ENCODE data around the gene TCF19.
"Not testable (repeated sequence)": the region's sequence is repeated elsewhere in the genome, so short reads cannot be mapped to it uniquely, and the experiment has no call there.

TCF19 gene

DNA sequence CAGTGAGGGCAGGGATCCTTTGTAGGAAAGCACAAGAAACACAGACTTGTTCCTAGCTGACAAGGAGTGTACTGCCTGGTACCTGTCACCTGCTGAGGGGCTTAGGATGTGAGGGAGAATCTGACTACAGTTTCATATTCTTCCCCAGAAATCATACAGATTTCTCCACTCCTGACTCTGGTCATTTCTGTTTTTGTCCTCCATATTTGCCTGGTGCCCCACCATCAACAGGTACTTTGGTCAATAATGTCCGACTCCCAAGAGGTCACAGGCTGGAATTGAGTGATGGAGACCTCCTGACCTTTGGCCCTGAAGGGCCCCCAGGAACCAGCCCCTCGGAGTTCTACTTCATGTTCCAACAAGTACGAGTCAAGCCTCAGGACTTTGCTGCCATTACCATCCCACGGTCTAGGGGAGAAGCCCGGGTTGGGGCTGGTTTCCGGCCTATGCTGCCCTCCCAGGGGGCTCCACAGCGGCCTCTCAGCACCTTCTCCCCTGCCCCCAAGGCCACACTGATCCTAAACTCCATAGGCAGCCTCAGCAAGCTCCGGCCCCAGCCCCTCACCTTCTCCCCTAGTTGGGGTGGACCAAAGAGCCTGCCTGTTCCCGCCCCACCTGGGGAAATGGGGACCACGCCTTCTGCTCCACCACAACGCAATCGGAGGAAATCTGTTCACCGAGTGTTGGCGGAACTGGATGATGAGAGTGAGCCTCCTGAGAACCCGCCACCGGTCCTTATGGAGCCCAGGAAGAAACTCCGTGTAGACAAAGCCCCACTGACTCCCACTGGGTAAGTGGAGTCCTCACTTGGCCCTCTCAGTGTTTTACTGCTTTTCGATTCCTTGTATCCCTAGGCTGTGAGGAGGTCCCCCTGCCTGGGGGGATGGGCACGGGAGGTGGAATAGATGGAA lies 3.1 kb downstream of the TCF19 start:
- no peak for DNase-seq (ENCODE audit: low read depth in 2 of 2)

DNA sequence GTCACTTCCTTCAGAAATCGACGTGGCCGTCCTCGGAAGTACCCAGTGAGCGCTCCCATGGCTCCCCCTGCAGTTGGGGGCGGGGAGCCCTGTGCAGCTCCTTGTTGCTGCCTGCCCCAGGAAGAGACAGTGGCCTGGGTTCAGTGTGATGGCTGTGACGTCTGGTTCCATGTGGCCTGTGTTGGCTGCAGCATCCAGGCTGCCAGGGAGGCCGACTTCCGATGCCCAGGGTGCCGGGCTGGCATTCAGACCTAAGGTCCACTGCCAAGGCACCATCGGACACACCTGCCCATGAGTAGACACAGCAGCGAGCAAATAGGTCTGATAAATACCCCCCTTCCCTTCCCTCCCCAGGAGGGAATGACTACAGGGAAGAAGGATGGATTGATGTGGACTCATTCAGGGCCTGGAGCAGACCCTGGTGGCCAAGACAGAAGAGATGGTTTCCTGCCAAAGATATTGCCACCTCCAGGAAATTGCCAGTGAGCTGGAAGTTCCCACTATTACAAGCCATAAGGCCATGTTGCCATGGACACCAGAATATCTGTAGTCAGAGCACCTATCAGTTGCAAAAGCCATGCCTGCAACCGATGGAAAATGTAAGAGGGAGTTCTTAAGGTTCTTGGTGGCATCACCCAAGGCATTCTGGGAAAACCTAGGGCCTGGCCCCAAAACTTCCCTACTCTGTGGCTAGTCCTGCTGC lies 4.2 kb downstream of the TCF19 start:
- DNase-seq (ENCODE audit: low read depth in 2 of 2) = no peak

DNA sequence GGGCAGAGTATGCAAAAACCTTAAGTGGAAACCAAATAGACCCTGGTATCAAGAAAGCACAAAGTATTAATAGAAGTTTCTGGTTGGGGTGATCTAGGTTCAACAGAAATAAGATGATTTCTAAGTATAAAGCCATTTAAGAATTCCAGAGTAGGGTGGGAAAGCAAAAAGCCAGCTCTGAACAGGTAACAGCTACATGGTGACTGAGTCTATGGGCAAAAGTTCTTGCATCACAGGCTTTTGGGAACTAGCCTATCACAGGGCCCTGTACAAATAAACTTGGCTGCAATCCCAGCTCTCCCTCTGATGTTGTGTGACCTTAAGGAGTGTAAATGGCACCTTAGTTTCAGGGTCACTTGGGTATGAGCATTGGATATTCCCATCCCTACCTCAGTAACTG lies 5.5 kb downstream of the TCF19 start:
- no peak for DNase-seq (ENCODE audit: low read depth in 2 of 2)

DNA sequence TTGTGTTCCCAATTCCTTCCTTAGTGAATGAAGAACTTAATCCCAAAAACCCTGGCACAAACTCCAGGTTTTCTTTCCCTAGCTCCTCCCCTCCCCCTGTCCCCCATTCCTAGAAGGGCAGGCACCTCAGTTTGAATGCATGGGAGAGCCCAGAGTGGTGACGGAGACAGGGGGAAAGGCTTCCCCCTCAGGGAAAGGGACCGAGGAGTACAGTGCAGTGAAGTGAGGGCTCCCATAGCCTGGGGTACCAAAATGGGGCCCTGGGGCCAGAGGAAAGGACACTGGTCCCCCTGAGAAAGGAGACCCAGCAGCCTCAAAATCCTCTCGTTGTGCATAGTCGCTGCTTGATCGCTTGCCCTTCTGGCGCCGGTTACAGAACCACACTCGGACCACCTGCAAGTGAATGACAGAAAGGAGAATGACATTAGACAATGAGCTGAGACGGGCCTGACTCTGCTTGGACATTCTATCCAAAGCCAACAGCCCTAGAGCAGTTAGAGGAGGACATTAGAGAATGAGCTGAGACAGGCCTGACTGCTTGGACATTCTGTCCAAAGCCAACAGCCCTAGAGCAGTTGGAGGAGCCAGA lies 6.2 kb downstream of the TCF19 start:
- not testable (repeated sequence) for DNase-seq (ENCODE audit: low read depth in 2 of 2)

DNA sequence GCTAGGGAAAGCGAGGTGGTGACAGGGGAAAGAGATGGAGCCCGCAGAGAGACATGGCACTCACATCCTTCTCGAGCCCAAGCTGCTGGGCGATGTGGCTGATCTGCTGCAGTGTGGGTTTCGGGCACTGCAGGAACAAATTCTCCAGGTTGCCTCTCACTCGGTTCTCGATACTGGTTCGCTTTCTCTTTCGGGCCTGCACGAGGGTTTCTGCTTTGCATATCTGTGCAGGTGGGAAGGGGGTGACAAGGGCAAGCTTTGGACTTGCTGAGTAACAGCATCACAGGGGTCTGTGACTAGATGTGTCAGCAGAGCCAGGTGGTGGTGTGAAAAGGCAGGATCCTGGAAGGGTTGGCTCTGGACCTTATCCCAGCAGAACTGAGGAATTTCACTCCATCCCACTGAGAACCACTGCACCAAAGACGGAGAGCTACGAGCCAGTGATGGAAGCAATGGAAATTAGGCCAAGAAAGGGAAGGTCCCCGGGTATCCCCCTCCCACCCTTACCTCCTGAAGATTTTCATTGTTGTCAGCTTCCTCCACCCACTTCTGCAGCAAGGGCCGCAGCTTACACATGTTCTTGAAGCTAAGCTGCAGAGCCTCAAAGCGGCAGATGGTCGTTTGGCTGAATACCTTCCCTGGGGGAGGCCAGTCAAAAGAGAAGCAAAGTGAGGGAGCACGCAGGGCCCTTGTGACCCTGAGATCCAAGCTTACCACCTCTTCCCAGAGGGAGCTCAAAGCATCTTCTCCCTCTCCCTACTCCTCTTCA lies 6.9 kb downstream of the TCF19 start:
- not testable (repeated sequence) for DNase-seq (ENCODE audit: low read depth in 2 of 2)

DNA sequence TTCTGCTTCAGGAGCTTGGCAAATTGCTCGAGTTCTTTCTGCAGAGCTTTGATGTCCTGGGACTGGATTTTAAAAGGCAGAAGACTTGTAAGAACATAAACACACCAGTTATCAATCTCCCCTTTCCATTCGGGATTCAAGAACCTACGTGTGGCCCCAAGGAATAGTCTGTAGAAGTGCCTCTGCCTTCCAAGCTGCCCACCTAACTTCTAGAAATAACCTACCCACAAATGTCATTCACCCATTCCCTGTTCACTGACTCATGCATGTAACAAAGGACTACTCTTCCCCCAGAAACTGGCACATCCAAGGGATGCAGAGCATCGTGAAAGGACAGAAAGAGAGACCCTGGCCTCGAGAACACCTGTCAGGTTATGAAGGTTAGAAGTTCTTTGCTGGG lies 7.6 kb downstream of the TCF19 start:
- DNase-seq (ENCODE audit: low read depth in 2 of 2) = no peak

DNA sequence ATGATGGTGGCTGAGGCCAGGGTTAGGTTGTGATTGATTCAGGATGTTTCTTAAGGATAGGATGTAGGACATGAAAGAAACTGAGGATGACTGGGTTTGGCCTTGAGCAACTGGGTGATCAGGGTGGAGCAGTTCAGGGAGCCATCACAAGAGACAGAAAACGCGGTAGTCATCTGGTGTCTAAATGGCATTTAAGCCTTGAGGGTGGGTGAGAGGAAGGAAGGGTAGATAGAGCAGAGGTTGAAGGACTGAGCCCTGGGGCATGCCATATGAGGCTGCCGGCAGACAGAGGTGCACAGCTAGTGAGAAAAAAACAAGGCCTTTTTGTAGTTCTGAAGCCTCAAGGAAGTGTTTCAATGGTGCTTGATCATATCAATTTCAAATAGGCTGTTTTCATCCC lies 10.2 kb downstream of the TCF19 start:
- no peak for DNase-seq (ENCODE audit: low read depth in 2 of 2)

DNA sequence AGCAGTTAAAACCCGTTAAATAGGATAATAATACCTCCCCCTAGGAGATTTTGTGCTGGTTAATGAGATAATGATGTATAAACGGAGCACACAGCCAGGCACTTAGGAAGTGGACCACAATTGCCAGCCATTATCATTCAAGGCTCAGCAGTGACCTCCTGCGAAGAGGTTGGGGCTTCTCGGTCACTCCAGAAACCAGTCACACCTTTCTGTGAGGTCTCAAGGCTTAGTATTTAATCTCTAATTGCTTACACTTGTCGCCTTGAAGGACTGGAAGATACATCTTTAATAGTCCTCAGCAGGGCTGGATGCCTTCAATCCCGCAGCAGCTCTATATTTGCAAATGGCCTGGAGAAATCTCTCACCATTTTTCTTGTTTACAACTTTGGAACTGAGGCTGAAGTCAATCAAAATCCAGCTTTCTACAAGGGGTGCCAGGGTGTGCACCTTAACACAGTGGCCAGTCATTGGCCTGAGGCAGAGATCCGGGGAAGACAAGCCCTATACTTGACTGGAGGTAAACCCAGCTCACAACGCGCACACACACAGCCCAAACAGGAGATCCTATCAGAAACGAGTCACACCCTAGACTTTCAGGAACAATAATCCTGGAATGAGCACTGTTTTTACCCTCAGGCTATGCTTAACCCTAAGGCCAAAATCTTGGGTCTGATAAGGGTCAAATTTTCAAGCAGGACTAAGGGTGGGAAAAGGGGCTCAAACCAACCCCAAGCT lies 10.9 kb downstream of the TCF19 start:
- DNase-seq (ENCODE audit: low read depth in 2 of 2) = no peak

DNA sequence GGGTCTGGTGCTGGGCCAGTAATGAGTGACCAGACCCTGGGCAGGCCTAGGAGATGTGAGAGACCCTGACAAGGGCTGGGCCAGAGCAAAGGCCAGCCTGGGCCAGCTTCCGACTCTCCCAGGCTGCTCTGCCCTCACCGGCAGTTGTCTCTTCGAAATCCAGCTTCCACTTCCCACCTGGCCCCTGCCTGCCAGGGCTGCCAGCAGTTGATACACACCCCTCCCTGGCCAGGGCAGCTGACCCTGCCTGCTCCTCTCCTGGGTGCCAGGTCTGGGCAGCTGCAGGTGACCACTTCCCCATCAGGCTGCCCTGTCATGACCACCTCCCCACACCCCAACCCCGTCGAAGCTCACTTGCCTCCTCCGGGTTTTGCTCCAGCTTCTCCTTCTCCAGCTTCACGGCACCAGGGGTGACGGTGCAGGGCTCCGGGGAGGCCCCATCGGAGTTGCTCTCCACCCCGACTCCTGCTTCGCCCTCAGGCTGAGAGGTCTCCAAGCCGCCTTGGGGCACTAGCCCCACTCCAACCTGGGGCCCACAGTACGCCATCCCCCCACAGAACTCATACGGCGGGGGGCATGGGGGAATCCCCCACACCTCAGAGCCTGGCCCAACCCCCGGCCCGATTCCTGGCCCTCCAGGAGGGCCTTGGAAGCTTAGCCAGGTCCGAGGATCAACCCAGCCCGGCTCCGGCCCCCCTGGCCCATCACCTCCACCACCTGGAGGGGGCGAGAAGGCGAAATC lies 11.6 kb downstream of the TCF19 start:
- not testable (repeated sequence) for DNase-seq (ENCODE audit: low read depth in 2 of 2)

DNA sequence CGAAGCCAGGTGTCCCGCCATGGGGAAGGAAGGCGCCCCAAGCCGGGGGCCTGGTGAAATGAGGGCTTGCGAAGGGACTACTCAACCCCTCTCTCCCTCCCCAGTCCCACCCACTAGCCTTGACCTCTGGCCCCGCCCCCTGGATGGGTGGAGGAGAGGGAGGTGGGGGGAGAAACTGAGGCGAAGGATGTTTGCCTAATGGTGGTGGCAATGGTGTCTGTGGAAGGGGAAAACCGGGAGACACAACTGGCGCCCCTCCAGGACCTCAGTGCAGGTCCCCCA lies 12.2 kb downstream of the TCF19 start, which contains the start of gene POU5F1:
POU5F1 (minus strand) TSS at position 83 of the 282 bp plus-strand sequence; CDS start at position 21, 62 bp downstream.
- DNase-seq (ENCODE audit: low read depth in 2 of 2) = no peak

DNA sequence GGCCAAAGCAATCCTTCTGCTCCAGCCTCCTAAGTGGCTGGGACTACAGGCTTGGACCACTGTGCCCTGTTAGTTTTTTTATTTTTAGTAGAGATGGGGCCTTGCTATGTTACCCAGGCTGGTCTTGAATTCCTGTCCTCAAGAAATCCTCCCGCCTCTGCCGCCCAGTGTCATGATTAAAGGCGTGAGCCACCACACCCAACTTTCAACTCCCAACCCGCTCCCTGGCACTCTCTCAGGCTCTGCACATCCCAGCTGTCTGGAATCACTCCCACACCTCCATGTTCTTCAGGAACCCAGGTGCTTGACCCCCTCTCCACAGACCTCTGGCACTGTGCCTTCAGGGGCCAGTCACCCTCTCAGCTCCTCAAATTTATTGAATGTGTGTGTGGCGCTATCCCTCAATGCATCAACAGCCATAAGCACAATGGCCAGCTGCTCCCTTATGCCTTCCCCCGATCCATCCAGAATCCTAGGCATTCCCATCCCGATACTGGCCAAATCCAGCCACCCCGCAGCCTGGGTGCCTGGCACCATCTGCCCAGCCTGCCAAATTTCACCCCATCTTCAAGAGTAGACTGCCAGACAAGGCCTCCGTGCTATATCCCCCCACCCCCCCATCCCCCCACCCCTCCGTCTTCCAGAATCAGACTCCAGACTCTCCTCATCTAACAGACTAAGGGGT lies 12.7 kb downstream of the TCF19 start:
- no peak for DNase-seq (ENCODE audit: low read depth in 2 of 2)

DNA sequence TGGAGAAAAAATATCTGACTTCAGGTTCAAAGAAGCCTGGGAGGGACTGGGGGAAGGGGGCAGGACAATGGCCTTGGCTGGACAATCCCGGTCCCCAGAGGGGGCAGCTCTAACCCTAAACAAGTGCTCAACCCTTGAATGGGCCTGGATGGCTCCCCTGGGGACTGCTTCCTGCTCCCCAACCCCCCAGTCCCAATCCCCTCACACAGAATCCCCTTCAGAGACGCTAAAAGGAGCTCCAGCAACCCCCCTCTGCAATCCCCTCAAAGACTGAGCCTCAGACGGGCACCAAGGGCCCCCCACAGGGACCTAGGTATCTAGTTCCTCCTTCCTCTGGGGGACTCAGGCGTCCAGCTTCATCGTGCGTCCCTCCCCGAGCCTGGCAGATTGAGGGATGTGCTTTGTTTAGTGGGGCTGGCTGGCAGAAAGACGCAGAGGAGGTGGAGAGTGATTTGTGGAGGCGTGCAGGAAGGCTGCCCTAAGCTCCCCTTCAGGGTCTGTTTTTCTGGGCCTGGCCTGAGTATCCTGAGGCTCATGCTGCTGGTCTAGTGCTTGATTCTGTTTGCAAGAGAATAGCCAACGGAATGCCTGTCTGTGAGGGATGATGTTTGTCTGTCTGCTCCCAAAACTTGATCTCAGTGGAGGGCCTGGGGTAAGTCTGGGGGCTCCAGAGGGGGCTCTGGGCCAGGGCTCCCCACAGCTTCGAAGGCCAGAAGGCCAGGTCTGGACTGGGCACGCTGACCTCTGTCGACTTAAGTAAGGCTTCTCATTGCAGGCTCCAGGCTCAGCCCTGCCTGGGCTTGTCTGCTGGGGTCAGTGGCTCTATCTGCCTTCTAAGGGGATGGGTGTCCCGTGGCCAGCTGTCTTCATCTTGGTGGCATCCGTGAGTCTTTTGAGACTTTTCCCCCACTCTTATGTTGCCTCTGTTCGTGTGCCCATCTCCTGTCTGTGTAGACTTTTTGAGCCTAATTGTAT lies 13.8 kb downstream of the TCF19 start:
- DNase-seq (ENCODE audit: low read depth in 2 of 2) = no peak

DNA sequence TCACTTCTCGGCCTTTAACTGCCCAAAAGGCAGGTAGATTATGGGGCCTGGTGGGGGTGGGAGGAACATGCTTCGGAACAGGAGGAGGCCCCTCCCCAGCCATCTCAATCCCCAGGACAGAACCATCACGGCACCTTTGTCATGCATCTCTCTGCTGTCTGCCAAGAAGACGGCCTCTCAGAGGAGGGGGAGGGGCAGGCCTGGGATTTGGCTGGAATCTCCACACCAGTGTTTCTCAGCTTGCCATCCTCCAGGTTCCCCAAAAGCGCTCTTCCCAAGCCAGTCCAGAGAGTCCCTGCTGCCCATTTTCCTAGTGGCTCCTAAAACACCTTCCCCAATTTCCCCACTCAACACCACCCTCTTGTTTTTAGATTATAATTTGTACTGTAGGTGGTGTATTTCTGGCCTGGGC lies 14.6 kb downstream of the TCF19 start:
- DNase-seq (ENCODE audit: low read depth in 2 of 2) = no peak

DNA sequence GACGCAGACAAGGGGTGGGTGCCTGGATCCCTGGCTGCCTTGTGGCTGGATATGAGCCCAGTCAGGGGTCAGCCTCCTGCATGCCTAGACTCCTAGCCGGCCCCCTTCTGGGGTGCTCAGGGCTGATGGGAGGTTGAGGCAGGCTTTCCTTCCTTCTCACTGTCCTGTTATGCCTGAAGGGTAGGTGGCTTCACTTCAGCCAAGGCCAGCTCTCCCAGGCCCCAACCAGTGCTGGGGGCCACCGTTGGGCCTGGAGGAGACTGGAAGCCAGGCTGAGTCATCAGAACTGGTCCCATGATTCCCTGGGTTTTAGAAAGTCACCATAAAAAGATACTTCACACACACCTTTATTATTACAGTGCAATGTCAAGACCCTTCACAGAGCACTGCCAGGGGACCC lies 15.0 kb downstream of the TCF19 start:
- no peak for DNase-seq (ENCODE audit: low read depth in 2 of 2)

DNA sequence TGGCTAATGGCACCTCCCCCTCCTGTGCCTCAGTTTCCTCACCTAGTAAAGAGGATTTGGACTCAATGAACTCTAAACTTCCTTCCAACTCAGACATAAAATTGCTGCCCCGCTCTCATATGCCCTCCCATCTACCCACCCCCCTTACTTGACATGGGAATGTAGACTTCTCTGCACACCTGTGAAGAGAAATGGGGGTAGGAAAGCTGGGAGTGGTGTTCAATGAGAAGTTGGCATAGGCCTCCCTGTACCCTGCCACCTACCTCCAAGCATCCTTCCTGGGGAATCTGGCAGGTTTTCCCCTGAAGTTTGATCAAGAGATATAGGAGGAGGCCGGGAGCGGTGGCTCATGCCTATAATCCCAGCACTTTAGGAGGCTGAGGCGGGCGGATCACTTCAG lies 16.0 kb downstream of the TCF19 start:
- DNase-seq (ENCODE audit: low read depth in 2 of 2) = no peak

DNA sequence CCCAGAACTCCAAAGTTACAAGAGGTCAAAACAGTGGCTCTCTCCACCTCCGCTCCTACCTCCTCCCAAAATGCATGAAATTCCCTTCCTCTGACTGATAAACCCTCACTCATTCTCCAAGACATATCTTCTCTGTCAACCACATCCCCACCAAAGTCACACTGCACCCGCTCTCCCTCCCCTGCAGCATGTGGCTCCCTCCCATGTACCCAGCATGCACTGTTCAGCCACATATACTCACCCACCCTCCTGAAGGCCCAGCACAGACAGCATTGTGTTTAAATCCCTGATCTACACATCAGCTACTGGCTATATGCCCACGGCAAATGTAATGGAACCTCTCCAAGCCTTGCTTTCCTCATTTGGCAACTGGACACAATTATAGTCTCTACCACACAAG lies 17.6 kb downstream of the TCF19 start:
- no peak for DNase-seq (ENCODE audit: low read depth in 2 of 2)

DNA sequence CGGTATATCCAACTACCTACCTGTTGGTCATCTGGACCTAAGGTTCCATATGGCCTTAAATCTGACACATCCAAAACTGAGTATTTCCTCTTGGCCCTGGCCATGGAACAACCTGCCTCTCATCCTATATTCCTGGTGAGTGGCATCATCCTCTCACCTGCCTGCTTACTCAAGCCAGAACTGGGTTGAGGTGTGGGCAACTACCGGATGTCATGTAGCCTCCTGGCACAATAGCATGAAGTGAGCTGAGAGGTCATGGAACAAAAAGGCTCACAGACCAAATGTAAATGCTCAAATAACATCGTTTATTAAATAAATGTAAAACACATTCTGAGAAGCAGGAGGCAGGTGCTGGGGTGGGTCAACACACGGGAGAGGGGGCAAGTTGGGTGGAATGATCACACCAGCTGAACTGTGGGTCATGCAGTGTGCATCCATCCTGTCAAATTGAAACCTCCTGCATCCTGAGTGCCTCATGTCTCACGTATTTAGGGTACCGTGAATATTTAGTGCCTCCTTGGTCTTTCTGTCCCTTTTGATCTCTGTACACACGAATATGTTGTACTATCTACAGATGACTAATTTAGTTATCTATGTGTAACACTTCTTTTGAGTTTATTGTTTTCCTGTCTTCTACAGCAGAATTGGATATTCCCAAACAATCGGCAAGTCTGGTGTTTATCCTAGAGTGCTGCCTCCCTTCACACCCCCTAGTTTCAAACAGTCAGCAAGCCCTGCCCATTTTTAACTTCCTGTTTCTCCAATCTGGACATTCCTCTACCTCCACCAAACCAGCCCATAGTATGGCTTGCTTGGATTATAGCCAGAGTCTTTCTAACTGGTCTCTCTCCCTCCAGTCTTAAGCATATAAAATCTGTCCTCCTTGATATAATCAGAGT lies 20.0 kb downstream of the TCF19 start:
- no peak for DNase-seq (ENCODE audit: low read depth in 2 of 2)

DNA sequence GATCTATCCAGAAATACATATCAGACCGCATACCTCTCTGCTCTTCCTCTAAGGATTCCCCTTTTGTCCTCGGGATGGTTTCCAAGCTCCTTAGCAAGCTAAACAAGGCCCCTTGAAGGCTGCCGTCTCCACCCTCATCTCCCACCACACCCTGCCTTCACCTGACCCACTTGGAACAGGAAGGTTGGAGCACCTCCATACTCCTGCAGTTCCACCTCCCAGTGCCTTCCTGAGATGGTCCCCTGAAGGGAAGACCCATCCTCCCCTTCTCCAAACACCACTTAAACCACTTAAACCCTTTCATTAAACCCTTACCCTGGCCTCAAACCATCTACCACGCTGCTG lies 20.6 kb downstream of the TCF19 start:
- DNase-seq (ENCODE audit: low read depth in 2 of 2) = no peak
